Activated CD8-positive, alpha-beta memory T cell treated with anti-CD3 and anti-CD28 coated beads, Interleukin-2, amount 50 U/mL, for 1 hour (primary cell): ENCODE measurements around the gene KIAA1958.
"Not testable (repeated sequence)": the region's sequence is repeated elsewhere in the genome, so short reads cannot be mapped to it uniquely, and the experiment has no call there.

Source experiments
- DNase-seq: peaks from one replicate; pipeline ENCODE4 v3.0.0-alpha.2; 2020; ENCODE audit errors: extremely low read depth

KIAA1958 gene

GRCh38 chr9:112555101-112555643 lies 68.5 kb downstream of the KIAA1958 start:
- no peak for DNase-seq

DNA sequence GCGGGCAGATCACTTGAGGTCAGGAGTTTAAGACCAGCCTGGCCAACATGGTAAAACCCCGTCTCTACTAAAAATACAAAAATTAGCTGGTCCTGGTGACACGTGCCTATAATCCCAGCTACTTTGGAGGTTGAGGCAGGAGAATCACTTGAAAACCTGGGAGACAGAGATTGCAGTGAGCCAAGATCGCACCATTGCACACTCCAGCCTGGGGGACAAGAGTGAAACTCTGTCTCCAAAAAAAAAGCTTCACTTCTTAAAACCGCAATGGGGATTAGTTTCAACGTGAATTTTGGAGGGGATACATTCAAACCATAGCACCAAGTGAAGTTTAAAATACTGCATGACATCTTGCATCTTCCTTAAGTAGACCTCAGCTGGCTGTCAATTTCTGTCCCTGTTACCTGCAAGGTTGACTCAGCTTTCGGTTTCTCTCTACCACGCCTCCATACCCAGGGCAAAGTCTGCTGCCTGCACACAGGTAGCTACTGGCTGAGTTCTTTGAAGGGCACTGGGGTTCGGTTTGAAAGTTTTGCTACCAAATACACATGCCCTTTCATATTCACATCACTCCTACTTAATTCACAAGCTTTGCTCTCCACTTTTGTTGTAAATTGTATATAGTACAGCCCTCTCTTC lies 69.3 kb downstream of the KIAA1958 start:
- DNase-seq, result no peak

DNA sequence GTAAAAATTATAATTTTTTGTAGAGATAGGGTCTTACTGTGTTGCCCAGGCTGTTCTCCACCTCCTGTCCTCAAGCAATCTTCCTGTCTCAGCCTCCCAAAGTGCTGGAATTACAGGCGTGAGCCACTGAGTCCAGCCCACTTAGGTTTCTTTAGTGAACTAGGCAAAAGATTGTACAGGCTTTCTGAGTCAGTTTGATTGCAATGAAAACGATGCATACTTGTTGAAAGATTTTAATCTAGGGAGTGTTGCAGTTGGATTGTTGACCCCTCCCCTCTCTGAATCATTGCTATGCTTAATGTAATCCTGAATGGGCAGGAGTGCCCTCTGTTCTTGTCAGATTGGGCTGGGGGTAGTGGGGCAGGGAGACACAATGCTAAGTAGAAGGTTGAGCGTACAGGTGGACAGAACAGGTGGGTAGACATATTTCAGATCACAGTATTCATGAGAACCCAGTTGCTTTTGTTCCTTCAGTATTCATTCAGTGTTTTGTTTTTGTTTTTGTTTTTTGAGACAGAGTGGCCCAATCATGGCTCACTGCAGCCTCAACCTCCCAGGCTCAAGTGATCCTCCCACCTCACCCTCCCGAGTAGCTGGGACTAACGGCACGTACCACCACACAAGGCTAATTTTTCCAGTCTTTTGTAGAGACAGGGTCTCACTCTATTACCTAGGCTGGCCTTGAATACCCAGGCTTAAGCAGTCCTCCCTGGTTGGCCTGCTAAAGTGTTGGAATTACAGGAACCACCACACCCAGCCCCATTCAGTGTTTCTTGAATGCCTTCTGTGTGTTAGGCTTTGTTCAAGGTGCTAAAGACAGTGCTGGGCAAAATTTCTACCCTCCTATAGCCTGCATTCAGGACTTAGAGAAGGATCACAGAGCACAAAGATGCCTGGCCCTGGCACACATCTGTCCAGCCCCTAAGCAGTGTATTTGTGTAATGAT lies 70.1 kb downstream of the KIAA1958 start:
- DNase-seq, result no peak

GRCh38 chr9:112558476-112558875 lies 71.8 kb downstream of the KIAA1958 start:
- DNase-seq, result no peak

GRCh38 chr9:112558978-112559377 lies 72.4 kb downstream of the KIAA1958 start:
- no peak for DNase-seq

GRCh38 chr9:112559629-112560413 lies 73.2 kb downstream of the KIAA1958 start:
- no peak for DNase-seq

GRCh38 chr9:112562235-112562958 lies 75.8 kb downstream of the KIAA1958 start:
- DNase-seq, result no peak

- DNase-seq, result no peak
Measured at GRCh38 chr9:112569186-112569585, 82.6 kb downstream of the KIAA1958 start.

DNA sequence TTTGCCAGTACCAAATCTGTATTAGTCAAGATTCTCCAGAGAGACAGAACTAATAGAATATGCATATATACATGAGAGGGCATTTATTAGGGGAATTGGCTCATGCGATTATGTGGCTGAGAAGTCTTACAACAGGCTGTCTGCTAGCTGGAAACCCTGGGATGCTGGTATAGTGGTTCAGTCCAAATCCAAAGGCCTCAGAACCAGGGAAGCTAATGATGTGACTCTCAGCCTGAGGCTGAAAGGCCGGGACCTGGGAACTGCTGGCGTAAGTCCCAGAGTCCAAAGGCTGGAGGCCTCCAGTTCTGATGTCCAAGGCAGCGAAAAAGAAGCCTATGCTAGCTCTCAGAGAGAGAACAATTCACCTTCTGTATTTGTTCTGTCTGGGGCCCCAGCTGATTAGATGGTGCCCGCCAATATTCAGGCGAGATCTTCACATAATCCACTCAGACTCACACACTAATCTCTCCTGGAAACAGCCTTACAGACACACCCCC lies 84.1 kb downstream of the KIAA1958 start:
- no peak for DNase-seq

GRCh38 chr9:112571624-112572355 lies 85.2 kb downstream of the KIAA1958 start:
- no peak for DNase-seq

- no peak for DNase-seq
Measured at GRCh38 chr9:112572416-112572815, 85.8 kb downstream of the KIAA1958 start.

DNA sequence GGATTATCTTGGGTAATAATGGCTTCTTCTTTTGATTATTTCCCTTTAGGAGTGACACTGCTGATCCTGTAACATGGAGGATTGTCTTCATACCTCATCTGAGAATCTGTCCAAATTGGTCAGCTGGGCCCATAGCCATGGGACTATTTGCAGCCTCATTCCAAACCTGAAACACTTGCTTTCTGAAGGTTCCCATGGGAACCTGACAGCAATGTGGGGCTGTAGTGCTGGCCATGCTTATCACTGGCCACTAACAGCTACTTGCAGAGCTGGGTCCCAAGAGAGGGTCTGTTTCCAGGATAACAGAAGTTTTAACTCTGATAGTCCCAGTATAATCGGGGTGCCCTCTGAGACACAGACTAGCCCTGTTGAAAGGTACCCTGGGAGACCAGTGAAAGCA lies 87.4 kb downstream of the KIAA1958 start:
- no peak for DNase-seq

DNA sequence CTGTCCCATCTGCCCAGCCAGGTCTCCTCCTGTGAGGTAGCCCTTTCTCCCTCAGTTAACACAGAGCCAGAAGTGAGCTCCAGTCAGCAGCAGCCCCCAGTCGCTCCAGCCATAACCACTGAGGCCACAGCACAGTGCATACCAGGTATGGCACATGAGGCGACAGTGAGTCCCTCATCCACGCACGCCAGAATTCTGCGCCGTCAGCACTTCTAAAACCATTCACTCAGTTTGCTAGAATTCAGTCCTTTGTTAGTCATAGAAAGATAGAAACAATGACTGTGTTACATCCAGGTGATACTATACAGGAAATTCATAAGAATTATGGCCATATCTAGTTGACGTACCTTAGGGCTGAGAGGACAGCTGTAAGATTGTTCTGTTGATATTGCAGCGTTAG lies 88.5 kb downstream of the KIAA1958 start:
- DNase-seq, result no peak

DNA sequence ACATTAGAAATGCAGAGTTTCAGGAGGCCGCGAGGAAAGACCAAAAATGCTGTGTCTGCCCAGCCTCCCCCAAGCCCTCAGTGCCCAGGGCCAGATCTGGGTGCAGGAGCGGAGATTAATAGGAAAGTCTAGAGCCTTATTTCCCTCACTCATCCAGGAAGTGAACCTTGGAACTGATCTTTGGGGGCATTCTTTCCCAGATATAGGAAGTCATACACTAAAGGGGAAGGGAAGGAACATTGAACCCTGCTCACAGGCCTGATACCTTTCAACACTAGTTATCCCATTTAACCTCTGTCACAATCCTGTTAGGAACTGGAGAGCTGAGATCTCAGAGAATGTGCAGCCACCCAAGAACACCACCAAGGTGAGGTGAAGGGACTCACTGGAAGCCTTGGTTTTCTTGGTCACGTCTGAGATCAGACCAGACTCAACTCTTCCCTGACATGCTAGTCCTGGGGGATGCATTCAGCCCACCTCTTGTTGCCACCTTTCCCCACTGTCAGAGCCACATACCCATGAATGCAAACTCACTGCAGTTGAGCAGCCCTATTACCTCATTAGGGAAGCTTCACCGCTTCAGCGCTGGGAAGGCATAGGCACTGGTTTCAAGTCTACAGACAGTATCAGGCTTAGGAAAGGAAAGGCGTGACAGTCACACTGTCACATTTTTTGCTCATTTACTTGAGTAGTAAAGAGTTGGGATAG lies 95.0 kb downstream of the KIAA1958 start:
- no peak for DNase-seq

- no peak for DNase-seq
Measured at GRCh38 chr9:112582371-112583262, 96.0 kb downstream of the KIAA1958 start.

GRCh38 chr9:112586599-112587155 lies 100.0 kb downstream of the KIAA1958 start:
- DNase-seq, result no peak

DNA sequence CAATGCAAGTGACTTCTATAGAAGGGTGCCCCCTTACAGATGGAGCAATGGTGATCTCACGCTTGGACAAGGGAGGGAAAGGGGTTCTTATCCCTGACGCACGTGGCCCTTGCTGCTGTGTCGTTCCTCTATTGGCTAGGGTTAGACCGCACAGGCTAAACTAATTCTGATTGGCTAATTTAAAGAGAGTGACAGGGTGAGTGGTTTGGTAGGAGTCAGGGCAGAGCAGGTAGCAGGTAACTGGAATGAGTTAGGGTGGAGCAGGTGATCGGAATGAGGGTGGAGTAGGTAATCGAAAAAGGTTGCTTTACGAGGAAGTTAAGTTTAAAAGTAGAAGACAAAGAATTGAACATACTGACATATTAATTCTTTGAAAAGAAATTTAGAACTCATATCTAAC lies 105.2 kb downstream of the KIAA1958 start:
- not testable (repeated sequence) for DNase-seq

DNA sequence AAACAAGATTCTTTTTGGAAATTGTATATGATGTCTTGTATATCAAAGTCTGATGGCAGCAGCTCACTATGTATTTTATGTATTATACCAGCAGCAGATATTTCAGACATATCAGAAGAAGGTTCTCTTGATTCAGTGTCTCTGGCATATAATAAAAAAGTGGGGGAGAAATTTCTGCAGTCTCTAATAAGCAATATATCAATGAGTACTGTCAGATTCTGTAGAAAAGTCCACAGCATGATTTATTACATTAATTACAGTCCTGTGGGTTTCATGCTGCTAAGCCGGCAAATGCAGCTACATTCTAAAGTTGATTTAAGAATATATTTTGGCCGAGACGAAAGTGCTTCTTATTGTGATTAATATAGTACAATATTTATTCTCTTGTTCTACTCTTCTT lies 113.1 kb downstream of the KIAA1958 start:
- DNase-seq, result no peak
